ENCODE results near the gene PPP2R2C. TPM values are rescaled to one million over a fixed set of nuclear protein-coding genes. Genes with fewer than 3 reads are reported as not detected.

PPP2R2C gene
- total RNA-seq, 4 donors from 2014 or later: 50.7 to 81.3 (median 62.0) TPM

- no peak for DNase-seq (ENCODE audit: low spot score in 2 of 2)
- intact Hi-C loops (cut with DNase I; ENCODE audit: low total_unique reads): no loop called here
- WGBS, 2 donors: 82 to 94% methylated on average over 6 of the region's 6 CpGs
- no peak overlapping the region for H3K4me3 ChIP-seq (ENCODE audit: low read depth, poor library complexity, severe bottlenecking)
- no peak for TF ChIP-seq POLR2A (IDR thresholded peaks at IDR 0.05)
- TF ChIP-seq, protein P1, sequence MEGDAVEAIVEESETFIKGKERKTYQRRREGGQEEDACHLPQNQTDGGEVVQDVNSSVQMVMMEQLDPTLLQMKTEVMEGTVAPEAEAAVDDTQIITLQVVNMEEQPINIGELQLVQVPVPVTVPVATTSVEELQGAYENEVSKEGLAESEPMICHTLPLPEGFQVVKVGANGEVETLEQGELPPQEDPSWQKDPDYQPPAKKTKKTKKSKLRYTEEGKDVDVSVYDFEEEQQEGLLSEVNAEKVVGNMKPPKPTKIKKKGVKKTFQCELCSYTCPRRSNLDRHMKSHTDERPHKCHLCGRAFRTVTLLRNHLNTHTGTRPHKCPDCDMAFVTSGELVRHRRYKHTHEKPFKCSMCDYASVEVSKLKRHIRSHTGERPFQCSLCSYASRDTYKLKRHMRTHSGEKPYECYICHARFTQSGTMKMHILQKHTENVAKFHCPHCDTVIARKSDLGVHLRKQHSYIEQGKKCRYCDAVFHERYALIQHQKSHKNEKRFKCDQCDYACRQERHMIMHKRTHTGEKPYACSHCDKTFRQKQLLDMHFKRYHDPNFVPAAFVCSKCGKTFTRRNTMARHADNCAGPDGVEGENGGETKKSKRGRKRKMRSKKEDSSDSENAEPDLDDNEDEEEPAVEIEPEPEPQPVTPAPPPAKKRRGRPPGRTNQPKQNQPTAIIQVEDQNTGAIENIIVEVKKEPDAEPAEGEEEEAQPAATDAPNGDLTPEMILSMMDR (IDR thresholded peaks at IDR 0.05): no peak
Observed at GRCh38 chr4:6357476-6357875, 114.9 kb downstream of the PPP2R2C start.

- H3K4me3 ChIP-seq (ENCODE audit: low read depth, poor library complexity, severe bottlenecking): no peak overlapping the region
- no peak for DNase-seq (ENCODE audit: low spot score in 2 of 2)
- no peak for TF ChIP-seq POLR2A (IDR thresholded peaks at IDR 0.05)
- TF ChIP-seq, protein P1 (IDR thresholded peaks at IDR 0.05): no peak
- intact Hi-C loops (cut with DNase I; ENCODE audit: low total_unique reads): no loop called here
- 75 to 84% methylated on average over 11 of the region's 11 CpGs for WGBS, 2 donors
Observed at GRCh38 chr4:6356076-6356560, 116.3 kb downstream of the PPP2R2C start.

DNA sequence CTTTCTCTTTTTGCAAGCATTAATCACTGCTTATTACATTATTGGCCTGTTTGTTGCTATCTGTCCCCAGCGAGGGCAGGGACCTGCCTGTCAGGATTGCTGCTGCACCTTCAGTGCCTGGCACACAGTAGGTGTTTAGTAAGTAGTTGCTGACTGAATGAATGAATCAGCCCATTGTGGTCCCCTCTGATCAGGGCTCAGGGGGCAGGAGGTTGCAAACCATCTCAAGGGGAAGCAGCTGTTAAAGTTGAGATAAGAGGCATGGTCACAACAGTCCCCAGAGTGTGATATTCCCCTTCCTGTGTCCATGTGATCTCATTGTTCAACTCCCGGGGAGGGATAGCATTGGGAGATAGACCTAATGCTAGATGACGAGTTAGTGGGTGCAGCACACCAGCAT is 117.4 kb downstream of the PPP2R2C start:
- H3K4me3 ChIP-seq (ENCODE audit: low read depth, poor library complexity, severe bottlenecking): no peak overlapping the region
- TF ChIP-seq, protein P1 (IDR thresholded peaks at IDR 0.05): no peak
- TF ChIP-seq POLR2A (IDR thresholded peaks at IDR 0.05): no peak
- WGBS, 2 donors: 39 to 59% methylated on average over 3 of the region's 3 CpGs
- intact Hi-C loops (cut with DNase I; ENCODE audit: low total_unique reads): no loop called here
- DNase-seq (ENCODE audit: low spot score in 2 of 2): no peak

DNA sequence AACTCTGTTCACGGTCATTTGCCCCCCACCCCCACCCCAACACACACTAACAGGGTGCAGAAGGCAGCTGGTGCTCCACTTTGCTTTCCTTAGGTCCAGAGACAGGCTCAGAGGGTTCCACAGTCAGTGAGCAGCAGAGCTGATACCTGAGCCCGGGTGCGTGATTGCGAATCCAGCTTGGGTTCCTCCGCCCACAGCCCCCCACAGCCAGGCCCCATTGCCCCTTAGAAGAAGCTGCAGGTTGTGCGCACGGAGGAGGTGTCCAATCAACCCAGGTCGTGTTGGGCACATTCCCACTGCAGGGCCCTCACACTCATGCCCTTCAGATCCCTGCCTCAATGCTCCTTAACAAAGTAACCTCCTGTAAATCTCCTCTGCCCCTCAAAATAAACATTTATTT is 117.8 kb downstream of the PPP2R2C start:
- intact Hi-C loops (cut with DNase I; ENCODE audit: low total_unique reads): no loop called here
- TF ChIP-seq POLR2A (IDR thresholded peaks at IDR 0.05): no peak
- TF ChIP-seq, protein P1 (IDR thresholded peaks at IDR 0.05): no peak
- 51 to 77% methylated on average over 8 of the region's 8 CpGs for WGBS, 2 donors
- no peak overlapping the region for H3K4me3 ChIP-seq (ENCODE audit: low read depth, poor library complexity, severe bottlenecking)
- no peak for DNase-seq (ENCODE audit: low spot score in 2 of 2)

DNA sequence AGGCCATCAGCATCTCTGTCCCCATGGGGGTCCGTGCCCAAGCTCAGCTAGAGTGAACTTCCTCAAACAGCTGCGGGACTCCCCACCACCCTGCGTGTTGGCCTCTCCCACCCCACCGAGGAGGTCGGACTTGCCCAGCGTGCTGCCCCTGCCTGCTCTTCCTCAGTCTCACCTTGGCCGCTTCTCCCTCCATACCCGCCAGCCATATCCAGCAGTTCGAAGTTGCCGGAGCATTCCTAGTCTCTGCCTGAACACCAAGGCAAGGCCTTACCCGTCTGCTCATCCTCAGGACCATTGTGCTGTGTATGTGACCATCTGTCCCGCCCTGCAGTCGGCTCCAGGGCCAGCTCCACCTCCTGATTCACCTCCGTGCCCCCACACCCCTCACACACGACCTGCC is 118.3 kb downstream of the PPP2R2C start:
- DNase-seq (ENCODE audit: low spot score in 2 of 2): no peak
- H3K4me3 ChIP-seq (ENCODE audit: low read depth, poor library complexity, severe bottlenecking): no peak overlapping the region
- intact Hi-C loops (cut with DNase I; ENCODE audit: low total_unique reads): no loop called here
- WGBS, 2 donors: 59 to 66% methylated on average over 15 of the region's 15 CpGs
- TF ChIP-seq, protein P1 (IDR thresholded peaks at IDR 0.05): no peak
- TF ChIP-seq POLR2A (IDR thresholded peaks at IDR 0.05): no peak

DNA sequence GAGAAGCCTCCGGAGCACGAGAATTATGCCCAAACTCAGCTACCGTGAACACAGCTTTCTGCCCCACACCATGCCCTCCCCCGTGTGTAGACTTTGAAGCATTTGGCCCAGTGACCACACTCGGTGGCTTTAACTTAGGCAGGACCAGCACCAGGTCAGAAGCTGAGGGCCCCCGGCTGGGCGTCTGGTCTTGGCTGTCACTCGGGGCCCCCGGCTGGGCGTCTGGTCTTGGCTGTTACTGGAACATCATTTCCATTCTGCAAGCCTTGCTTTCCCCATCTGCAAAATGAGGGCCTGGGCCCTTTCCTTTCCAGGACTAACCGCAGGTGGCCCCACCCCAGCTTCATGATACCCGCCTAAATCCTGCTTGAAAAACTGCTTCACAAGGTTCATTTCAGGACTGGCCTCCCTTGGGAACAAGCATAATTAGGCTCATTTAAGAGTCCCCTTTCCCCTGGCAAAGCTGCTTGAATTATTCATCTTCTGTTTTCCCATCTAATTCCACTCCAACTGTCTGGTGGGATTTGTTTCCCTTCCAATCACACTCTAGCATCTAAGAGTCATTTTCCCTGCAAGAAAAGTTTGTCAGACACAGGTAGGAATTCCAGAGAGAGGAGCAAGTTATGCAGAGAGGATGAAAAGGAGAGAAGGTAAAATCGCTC is 120.3 kb downstream of the PPP2R2C start:
- no peak for TF ChIP-seq POLR2A (IDR thresholded peaks at IDR 0.05)
- TF ChIP-seq, protein P1 (IDR thresholded peaks at IDR 0.05): no peak
- DNase-seq (ENCODE audit: low spot score in 2 of 2): no peak
- H3K4me3 ChIP-seq (ENCODE audit: low read depth, poor library complexity, severe bottlenecking): no peak overlapping the region
- 78 to 85% methylated on average over 13 of the region's 13 CpGs for WGBS, 2 donors
- intact Hi-C loops (cut with DNase I; ENCODE audit: low total_unique reads): no loop called here
